Omental fat pad (tissue), 4 donors: ENCODE results near the gene IRS2. TPM values are rescaled to one million over a fixed set of nuclear protein-coding genes. Genes with fewer than 3 reads are reported as not detected.
A peak's percentile ranks its signal among the peaks of the same experiment; 100 is the strongest.

Source experiments
- ATAC-seq: fragments of 150-250 bp; one replicate; pipeline ENCODE4 v1.9.1; 2016; ENCODE audit warnings: mild to moderate bottlenecking, moderate library complexity; ENCODE audit not compliant: low FRiP score
- DNase-seq: peaks from one replicate; pipeline ENCODE4 v3.0.0-alpha.2; 2019; ENCODE audit warnings: low spot score
- total RNA-seq, 4 donors: library from RNA; depleted of rRNA; stranded (reverse); fragments of >200 nt; gene quantifications; one replicate each; pipeline ENCODE4 v1.1.0, GENCODE V29; 2016
- TF ChIP-seq, protein P1 (sequence below), 3 donors: fragments of 450-650 bp; IDR thresholded peaks; one replicate each; pipeline ENCODE4 v1.5.1; 2016 to 2017; ENCODE audit warnings: antibody characterized with exemption in 3 of 3, mild to moderate bottlenecking in 3 of 3, moderate library complexity in 2 of 3

The IRS2 gene
- total RNA-seq, 4 donors from 2014 or later = 25.2 to 70.9 (median 34.2) TPM

DNA sequence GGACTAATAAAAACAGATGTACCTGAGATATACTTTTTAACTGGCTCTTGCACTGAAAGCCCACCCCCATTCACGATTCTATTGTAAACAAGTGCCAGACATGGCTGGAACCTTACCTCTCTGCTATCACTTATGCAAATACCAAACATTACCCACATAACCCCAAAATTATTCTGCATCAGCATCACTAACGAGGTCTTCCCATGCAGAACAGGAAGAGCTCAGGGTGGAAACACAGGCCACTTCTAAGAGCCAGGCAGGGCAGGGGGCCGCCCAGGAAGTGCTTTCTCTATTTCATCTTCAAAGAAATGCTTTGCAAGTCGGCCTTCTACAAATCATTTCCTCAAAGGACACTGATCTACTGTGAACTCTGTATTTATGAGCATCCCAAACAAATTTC is 7.3 kb downstream of the IRS2 start:
- DNase-seq = no peak
- TF ChIP-seq, protein P1, sequence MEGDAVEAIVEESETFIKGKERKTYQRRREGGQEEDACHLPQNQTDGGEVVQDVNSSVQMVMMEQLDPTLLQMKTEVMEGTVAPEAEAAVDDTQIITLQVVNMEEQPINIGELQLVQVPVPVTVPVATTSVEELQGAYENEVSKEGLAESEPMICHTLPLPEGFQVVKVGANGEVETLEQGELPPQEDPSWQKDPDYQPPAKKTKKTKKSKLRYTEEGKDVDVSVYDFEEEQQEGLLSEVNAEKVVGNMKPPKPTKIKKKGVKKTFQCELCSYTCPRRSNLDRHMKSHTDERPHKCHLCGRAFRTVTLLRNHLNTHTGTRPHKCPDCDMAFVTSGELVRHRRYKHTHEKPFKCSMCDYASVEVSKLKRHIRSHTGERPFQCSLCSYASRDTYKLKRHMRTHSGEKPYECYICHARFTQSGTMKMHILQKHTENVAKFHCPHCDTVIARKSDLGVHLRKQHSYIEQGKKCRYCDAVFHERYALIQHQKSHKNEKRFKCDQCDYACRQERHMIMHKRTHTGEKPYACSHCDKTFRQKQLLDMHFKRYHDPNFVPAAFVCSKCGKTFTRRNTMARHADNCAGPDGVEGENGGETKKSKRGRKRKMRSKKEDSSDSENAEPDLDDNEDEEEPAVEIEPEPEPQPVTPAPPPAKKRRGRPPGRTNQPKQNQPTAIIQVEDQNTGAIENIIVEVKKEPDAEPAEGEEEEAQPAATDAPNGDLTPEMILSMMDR (IDR thresholded peaks at IDR 0.05) = no peak
- ATAC-seq = no peak

DNA sequence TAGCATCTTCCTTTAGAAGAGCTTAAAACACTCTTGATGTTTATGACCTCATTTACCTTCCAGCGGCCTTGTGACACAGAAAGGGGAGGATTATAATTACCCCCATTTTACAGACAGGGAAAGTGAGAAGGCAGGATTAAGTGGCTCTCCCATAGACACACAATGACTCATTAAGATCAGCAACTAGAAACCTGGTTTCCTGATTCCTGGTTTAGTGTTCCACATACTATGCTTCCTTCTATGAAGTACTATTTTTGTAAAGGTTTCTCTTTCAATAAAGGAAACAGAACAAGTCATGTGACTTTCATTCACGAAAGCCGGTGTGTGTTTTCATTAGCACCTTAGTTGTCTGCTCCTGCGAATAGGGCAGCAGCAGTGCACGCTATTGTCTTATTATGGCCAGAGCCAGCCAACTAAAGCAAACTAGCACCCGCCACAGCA is 8.3 kb downstream of the IRS2 start:
- ATAC-seq (no peak), DNase-seq (no peak)
- TF ChIP-seq, protein P1 (IDR thresholded peaks at IDR 0.05) = no peak

DNA sequence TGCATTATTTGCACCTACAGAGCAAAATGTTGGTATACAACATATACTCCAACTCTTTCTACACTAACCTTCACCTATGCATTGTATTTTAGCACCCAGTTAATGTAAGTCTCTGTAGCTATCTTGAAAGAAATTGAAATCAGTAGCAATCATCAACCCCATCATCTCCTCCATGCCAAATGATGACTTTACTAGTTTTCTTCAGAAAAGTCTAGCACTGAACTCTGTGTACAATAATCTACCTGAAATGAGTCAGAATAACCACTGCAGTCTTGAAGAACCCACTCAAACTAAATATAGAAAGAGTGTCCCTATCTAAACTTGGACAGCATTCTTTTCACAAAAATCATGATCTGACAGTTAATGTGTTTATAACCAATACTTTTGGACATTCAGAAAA is 9.8 kb downstream of the IRS2 start:
- TF ChIP-seq, protein P1 (IDR thresholded peaks at IDR 0.05) = no peak
- ATAC-seq (peak; percentile 8), DNase-seq (no peak)

DNA sequence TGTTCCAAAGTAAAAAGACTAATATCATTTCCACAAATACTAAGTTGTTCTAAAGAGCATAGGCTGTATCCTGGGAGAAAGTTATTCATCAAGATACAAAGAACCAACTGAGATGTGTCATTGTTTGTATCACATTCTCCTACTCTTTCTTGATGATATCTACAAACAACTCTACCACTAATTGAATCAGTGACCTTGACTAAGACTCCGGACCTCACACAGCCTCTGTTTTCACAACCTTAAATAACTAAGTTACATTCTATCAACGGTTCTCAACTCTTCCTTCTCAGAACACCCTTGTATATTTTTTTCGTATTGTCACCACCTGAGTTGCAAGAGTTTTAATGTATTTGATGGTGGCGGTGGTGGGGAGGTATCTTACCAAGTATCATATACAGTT is 12.6 kb downstream of the IRS2 start:
- DNase-seq (no peak), ATAC-seq (no peak)
- TF ChIP-seq, protein P1 (IDR thresholded peaks at IDR 0.05) = no peak

DNA sequence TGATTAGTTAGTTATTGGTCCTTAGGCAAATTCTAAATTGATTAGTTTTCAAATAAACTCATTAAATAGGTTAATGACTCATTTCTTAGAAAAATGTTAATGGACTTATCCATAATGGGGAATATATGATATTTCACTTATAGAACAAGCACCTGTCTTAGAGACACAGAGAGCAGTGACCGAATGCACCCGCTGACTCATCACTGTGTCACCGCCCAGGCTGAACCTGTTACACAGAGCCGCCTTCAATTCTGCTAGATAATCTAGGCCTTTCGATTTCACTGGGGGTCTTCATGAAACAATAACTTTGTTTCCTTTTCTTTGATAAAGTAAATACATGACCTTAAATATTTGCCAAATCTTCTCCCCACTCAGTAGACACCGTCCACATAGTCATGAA is 13.1 kb downstream of the IRS2 start:
- DNase-seq (no peak), ATAC-seq (no peak)
- TF ChIP-seq, protein P1 (IDR thresholded peaks at IDR 0.05) = no peak

DNA sequence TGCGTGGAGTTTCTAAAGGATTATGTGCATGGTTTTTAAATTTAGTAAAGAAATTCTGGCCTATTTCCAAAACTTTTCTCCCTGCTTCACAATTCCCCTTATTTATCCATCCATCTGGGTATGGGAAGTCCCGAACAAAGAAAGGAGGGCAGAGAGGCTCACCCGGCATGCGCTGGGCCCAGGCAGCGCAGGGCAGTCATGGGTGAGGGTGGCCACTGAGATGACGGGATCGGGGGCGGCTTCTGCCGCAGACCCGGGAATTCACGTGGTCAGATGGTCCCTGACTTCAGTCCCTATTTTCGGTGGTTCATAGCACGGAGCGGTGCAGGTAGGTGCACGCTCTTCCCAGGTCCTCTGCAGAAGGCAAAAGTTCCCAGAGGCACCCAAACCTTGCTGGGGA is 14.5 kb downstream of the IRS2 start:
- TF ChIP-seq, protein P1 (IDR thresholded peaks at IDR 0.05) = no peak
- no peak for ATAC-seq
- no peak for DNase-seq

DNA sequence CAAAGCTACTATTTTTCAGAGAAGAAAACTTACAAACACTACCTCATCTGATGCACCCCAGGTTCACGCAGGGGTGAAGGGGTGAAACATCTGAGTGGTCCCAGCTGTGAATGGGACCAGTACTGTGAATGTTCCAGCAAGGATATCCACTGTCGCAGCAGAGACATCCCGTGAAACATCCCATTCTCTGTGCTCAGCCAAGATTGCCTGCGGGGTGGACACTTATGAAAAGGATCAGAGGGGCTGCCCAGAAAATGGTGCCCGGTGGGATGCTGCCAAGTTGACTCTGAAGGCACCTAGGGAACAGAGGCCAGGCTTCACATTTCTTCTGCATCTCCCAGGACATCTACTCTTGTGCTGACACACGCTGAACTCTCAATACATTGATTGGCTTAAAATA is 15.9 kb downstream of the IRS2 start:
- DNase-seq (no peak), ATAC-seq (no peak)
- TF ChIP-seq, protein P1 (IDR thresholded peaks at IDR 0.05) = no peak
